Stimulated activated effector memory CD8-positive, alpha-beta T cell treated with anti-CD3 and anti-CD28 coated beads, Interleukin-12 subunit alpha, Interleukin-12 subunit beta, amount 100 ng/mL, for 72 hours (primary cell): ENCODE data around the gene ERGIC1.

ENCODE experiments used
- ATAC-seq: fragments of 150-1000 bp; cut with Tn5 transposase; 2 replicates; pipeline ENCODE4 v1.10.0; 2021
- DNase-seq, 2 donors: peaks; one replicate each; pipeline ENCODE4 v3.0.0; 2021 to 2022; ENCODE audit warnings: low spot score in 2 of 2
- H3K27ac Mint-ChIP-seq: one replicate; pipeline ENCODE4 v1.8.0; 2022; ENCODE audit warnings: mild to moderate bottlenecking, mixed read lengths
- H3K36me3 Mint-ChIP-seq: one replicate; pipeline ENCODE4 v1.8.0; 2022; ENCODE audit warnings: mild to moderate bottlenecking, mixed read lengths
- H3K4me1 Mint-ChIP-seq: one replicate; pipeline ENCODE4 v1.8.0; 2022; ENCODE audit warnings: mixed read lengths
- H3K4me3 Mint-ChIP-seq: one replicate; pipeline ENCODE4 v1.8.0; 2022; ENCODE audit warnings: mild to moderate bottlenecking, mixed read lengths
- H3K9me3 Mint-ChIP-seq: one replicate; pipeline ENCODE4 v1.8.0; 2022; ENCODE audit warnings: mixed read lengths

ERGIC1 gene

GRCh38 chr5:172815631-172816030, 18.4 kb upstream of the ERGIC1 start:
- DNase-seq (no peak), ATAC-seq (no peak)
- H3K36me3 Mint-ChIP-seq = no peaks in the 10 kb centered on the region
- peaks cover 8% of the 10 kb centered on the region for H3K4me1 Mint-ChIP-seq
- no peak overlapping the region for H3K4me3 Mint-ChIP-seq
- no peak overlapping the region for H3K27ac Mint-ChIP-seq
- H3K9me3 Mint-ChIP-seq = no peaks in the 10 kb centered on the region

- peaks cover 12% of the 10 kb centered on the region for H3K4me1 Mint-ChIP-seq
- DNase-seq = no peak
- H3K4me3 Mint-ChIP-seq = no peak overlapping the region
- H3K9me3 Mint-ChIP-seq = no peaks in the 10 kb centered on the region
- no peak overlapping the region for H3K27ac Mint-ChIP-seq
- H3K36me3 Mint-ChIP-seq = no peaks in the 10 kb centered on the region
- peak; percentile 66 for ATAC-seq
Measured at GRCh38 chr5:172816925-172817562, 17.0 kb upstream of the ERGIC1 start.

GRCh38 chr5:172817664-172818063, 16.4 kb upstream of the ERGIC1 start:
- H3K36me3 Mint-ChIP-seq = no peaks in the 10 kb centered on the region
- no peak for DNase-seq

GRCh38 chr5:172818081-172818480, 16.0 kb upstream of the ERGIC1 start:
- no peaks in the 10 kb centered on the region for H3K36me3 Mint-ChIP-seq
- no peaks in the 10 kb centered on the region for H3K9me3 Mint-ChIP-seq
- no peak overlapping the region for H3K4me3 Mint-ChIP-seq
- no peak for ATAC-seq
- H3K27ac Mint-ChIP-seq = no peak overlapping the region
- DNase-seq = no peak
- H3K4me1 Mint-ChIP-seq = peaks cover 12% of the 10 kb centered on the region

More at GRCh38 chr5:172817664-172818063, 16.4 kb upstream of the ERGIC1 start:
- H3K9me3 Mint-ChIP-seq = no peaks in the 10 kb centered on the region
- ATAC-seq = no peak
- no peak overlapping the region for H3K4me3 Mint-ChIP-seq
- H3K4me1 Mint-ChIP-seq = peaks cover 12% of the 10 kb centered on the region
- no peak overlapping the region for H3K27ac Mint-ChIP-seq

GRCh38 chr5:172819569-172819968, 14.5 kb upstream of the ERGIC1 start:
- H3K4me3 Mint-ChIP-seq = no peak overlapping the region
- H3K27ac Mint-ChIP-seq = no peak overlapping the region
- no peaks in the 10 kb centered on the region for H3K36me3 Mint-ChIP-seq
- DNase-seq = no peak
- no peaks in the 10 kb centered on the region for H3K9me3 Mint-ChIP-seq
- no peak for ATAC-seq
- H3K4me1 Mint-ChIP-seq = peaks cover 12% of the 10 kb centered on the region

- Mint-ChIP-seq H3K36me3 (no peaks in the 10 kb centered on the region), H3K9me3 (no peaks in the 10 kb centered on the region), H3K27ac (no peak overlapping the region), H3K4me3 (no peak overlapping the region), H3K4me1 (peaks cover 12% of the 10 kb centered on the region)
- peak; percentile 76 for ATAC-seq
- no peak for DNase-seq
Measured at GRCh38 chr5:172820046-172820767, 13.8 kb upstream of the ERGIC1 start.

GRCh38 chr5:172821340-172821985, 12.6 kb upstream of the ERGIC1 start:
- no peaks in the 10 kb centered on the region for H3K36me3 Mint-ChIP-seq
- ATAC-seq (peak; percentile 42), DNase-seq (no peak)
- no peak overlapping the region for H3K27ac Mint-ChIP-seq
- H3K9me3 Mint-ChIP-seq = peaks cover 12% of the 10 kb centered on the region
- peaks cover 10% of the 10 kb centered on the region for H3K4me1 Mint-ChIP-seq
- H3K4me3 Mint-ChIP-seq = no peak overlapping the region

- DNase-seq = no peak
- peaks cover 5% of the 10 kb centered on the region for H3K4me1 Mint-ChIP-seq
- no peak overlapping the region for H3K4me3 Mint-ChIP-seq
- no peak for ATAC-seq
- H3K27ac Mint-ChIP-seq = no peak overlapping the region
- peaks cover 13% of the 10 kb centered on the region for H3K9me3 Mint-ChIP-seq
- no peaks in the 10 kb centered on the region for H3K36me3 Mint-ChIP-seq
Measured at GRCh38 chr5:172823840-172824362, 10.2 kb upstream of the ERGIC1 start.

GRCh38 chr5:172825610-172826204, 8.3 kb upstream of the ERGIC1 start:
- no peaks in the 10 kb centered on the region for H3K36me3 Mint-ChIP-seq
- peaks cover 5% of the 10 kb centered on the region for H3K4me1 Mint-ChIP-seq
- H3K9me3 Mint-ChIP-seq = peaks cover 13% of the 10 kb centered on the region
- H3K27ac Mint-ChIP-seq = no peak overlapping the region
- ATAC-seq = no peak
- DNase-seq = no peak
- no peak overlapping the region for H3K4me3 Mint-ChIP-seq

- Mint-ChIP-seq H3K27ac (no peak overlapping the region), H3K4me1 (peaks cover under 1% of the 10 kb centered on the region), H3K9me3 (peaks cover 13% of the 10 kb centered on the region), H3K36me3 (no peaks in the 10 kb centered on the region), H3K4me3 (no peak overlapping the region)
- DNase-seq (no peak), ATAC-seq (no peak)
Measured at GRCh38 chr5:172827841-172828240, 6.2 kb upstream of the ERGIC1 start.

- DNase-seq = no peak
- Mint-ChIP-seq H3K27ac (no peak overlapping the region), H3K9me3 (peaks cover 13% of the 10 kb centered on the region), H3K4me1 (peaks cover 8% of the 10 kb centered on the region), H3K4me3 (no peak overlapping the region), H3K36me3 (no peaks in the 10 kb centered on the region)
- ATAC-seq = no peak
Measured at GRCh38 chr5:172828911-172829431, 5.1 kb upstream of the ERGIC1 start.

- Mint-ChIP-seq H3K4me1 (peaks cover 12% of the 10 kb centered on the region), H3K36me3 (no peaks in the 10 kb centered on the region)
- ATAC-seq = no peak
Measured at GRCh38 chr5:172830275-172830799, 3.7 kb upstream of the ERGIC1 start.

GRCh38 chr5:172830876-172831662, 3.0 kb upstream of the ERGIC1 start:
- no peak overlapping the region for H3K4me3 Mint-ChIP-seq
- H3K9me3 Mint-ChIP-seq = peaks cover 5% of the 10 kb centered on the region
- DNase-seq (no peak), ATAC-seq (peak; percentile 58)
- H3K27ac Mint-ChIP-seq = no peak overlapping the region
- H3K4me1 Mint-ChIP-seq = peaks cover 19% of the 10 kb centered on the region
- no peaks in the 10 kb centered on the region for H3K36me3 Mint-ChIP-seq

More at GRCh38 chr5:172830275-172830799, 3.7 kb upstream of the ERGIC1 start:
- no peak for DNase-seq
- Mint-ChIP-seq H3K27ac (peak overlapping the region; percentile 32), H3K4me3 (no peak overlapping the region), H3K9me3 (peaks cover 12% of the 10 kb centered on the region)
